Measurements from ENCODE around the gene LAIR2.
"Not testable (repeated sequence)": the region's sequence is repeated elsewhere in the genome, so short reads cannot be mapped to it uniquely, and the experiment has no call there.

DNA sequence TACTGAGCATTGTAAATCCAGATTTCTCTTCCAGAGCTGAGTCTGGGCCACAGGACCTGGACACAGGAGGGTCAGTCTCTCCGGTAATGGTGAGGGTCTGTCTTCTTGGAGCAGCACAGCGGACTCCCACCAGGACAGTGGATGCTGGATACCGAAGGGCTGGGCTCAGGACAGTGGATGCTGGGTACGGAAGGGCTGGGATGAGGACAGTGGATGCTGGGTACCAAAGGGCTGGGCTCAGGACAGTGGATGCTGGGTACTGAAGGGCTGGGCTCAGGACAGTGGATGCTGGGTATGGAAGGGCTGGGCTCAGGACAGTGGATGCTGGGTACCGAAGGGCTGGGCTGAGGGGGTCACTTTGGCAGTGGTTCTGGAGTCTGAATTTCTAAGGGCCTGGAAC, 9.6 kb upstream of the LAIR2 start:
- not testable (repeated sequence) for TF ChIP-seq POLR2A, EP300 (IDR thresholded peaks at IDR 0.05)
